GM23248 (cell line): ENCODE measurements around the gene RRP8. TPM values are rescaled to one million over a fixed set of nuclear protein-coding genes. Genes with fewer than 3 reads are reported as not detected.
A peak's percentile ranks its signal among the peaks of the same experiment; 100 is the strongest.

Experiments
- DNase-seq: peaks from one replicate; pipeline ENCODE4 v3.0.0-alpha.2; 2015
- H2AFZ ChIP-seq: fragments of 200-600 bp; sonication (generic); 2 replicates; pipeline ENCODE4 v1.6.1; 2016; ENCODE audit warnings: antibody characterized with exemption
- H3F3A ChIP-seq: fragments of 200-600 bp; sonication (generic); 2 replicates; pipeline ENCODE4 v1.6.1; 2016; ENCODE audit warnings: mild to moderate bottlenecking, antibody characterized with exemption, mixed run types; ENCODE audit not compliant: insufficient read depth
- H3K27ac ChIP-seq: fragments of 200-600 bp; sonication (generic); 2 replicates; pipeline ENCODE4 v1.5.1; 2016; ENCODE audit warnings: mild to moderate bottlenecking
- H3K27me3 ChIP-seq: fragments of 200-600 bp; sonication (generic); replicated peaks from 2 replicates; pipeline ENCODE4 v1.6.1; 2016; ENCODE audit warnings: mild to moderate bottlenecking; ENCODE audit not compliant: insufficient read depth
- H3K36me3 ChIP-seq: fragments of 200-600 bp; sonication (generic); 2 replicates; pipeline ENCODE4 v1.6.1; 2016; ENCODE audit warnings: low read depth, mild to moderate bottlenecking
- H3K4me1 ChIP-seq: fragments of 200-600 bp; sonication (generic); 2 replicates; pipeline ENCODE4 v1.6.1; 2016; ENCODE audit warnings: mild to moderate bottlenecking; ENCODE audit not compliant: insufficient read depth
- H3K4me2 ChIP-seq: fragments of 200-600 bp; sonication (generic); one replicate; pipeline ENCODE4 v1.6.1; 2016; ENCODE audit warnings: mild to moderate bottlenecking; ENCODE audit not compliant: unreplicated experiment
- H3K4me3 ChIP-seq: fragments of 200-600 bp; sonication (generic); 2 replicates; pipeline ENCODE4 v1.5.1; 2016; ENCODE audit warnings: mild to moderate bottlenecking
- H3K79me2 ChIP-seq: fragments of 200-600 bp; sonication (generic); 2 replicates; pipeline ENCODE4 v1.6.1; 2016; ENCODE audit warnings: mild to moderate bottlenecking; ENCODE audit not compliant: insufficient read depth
- H3K9ac ChIP-seq: fragments of 200-600 bp; sonication (generic); 2 replicates; pipeline ENCODE4 v1.6.1; 2016; ENCODE audit warnings: mild to moderate bottlenecking
- H3K9me2 ChIP-seq: fragments of 200-600 bp; sonication (generic); 2 replicates; pipeline ENCODE4 v1.6.1; 2016; ENCODE audit warnings: mixed run types, mild to moderate bottlenecking, moderate library complexity; ENCODE audit not compliant: insufficient read depth
- H3K9me3 ChIP-seq: fragments of 200-600 bp; sonication (generic); one replicate; pipeline ENCODE4 v1.6.1; 2017; ENCODE audit warnings: low read depth
- H4K20me1 ChIP-seq: fragments of 200-600 bp; sonication (generic); 2 replicates; pipeline ENCODE4 v1.6.0; 2016; ENCODE audit not compliant: insufficient read depth
- EZH2 ChIP-seq: fragments of 200-600 bp; sonication (generic); IDR thresholded peaks from 2 replicates; pipeline ENCODE4 v1.6.1; 2018; ENCODE audit warnings: antibody characterized with exemption, mild to moderate bottlenecking; ENCODE audit not compliant: insufficient read depth, poor library complexity, severe bottlenecking
- EZH2phosphoT487 ChIP-seq: fragments of 200-600 bp; sonication (generic); IDR thresholded peaks from 2 replicates; pipeline ENCODE4 v1.6.1; 2018; ENCODE audit warnings: antibody characterized with exemption, moderate library complexity, mild to moderate bottlenecking, low read depth; ENCODE audit not compliant: insufficient read depth
- WGBS, 2 experiments: methylation state at CpG; one replicate each; pipeline ENCODE4 v1.1.6; 2015 to 2017; ENCODE audit warnings: low lambda C conversion rate in 2 of 2, low coverage in 1 of 2; ENCODE audit errors: missing lambda C conversion rate in 2 of 2; 5-methylcytosine and 5-hydroxymethylcytosine counted together
- in situ Hi-C: fragments of 300-500 bp; cut with MboI; formaldehyde crosslinking; loops from 2 replicates; pipeline ENCODE4 v1.15.0; 2020
- polyA plus RNA-seq: library from polyadenylated mRNA; unstranded; fragments of >200 nt; fragmentation: Nextera tagmentation; extraction: Ambion mirVana; gene quantifications from 2 replicates; pipeline ENCODE4 v1.2.1, GENCODE V29; 2016
- total RNA-seq: library from RNA; depleted of rRNA; stranded (reverse); fragments of >200 nt; shearing (Covaris generic); gene quantifications from 2 replicates; pipeline ENCODE4 v1.2.3, GENCODE V29; 2014

The RRP8 gene
- total and polyA plus RNA-seq, 2 experiments from 2014 or later = 8.5 to 24.4 TPM

DNA sequence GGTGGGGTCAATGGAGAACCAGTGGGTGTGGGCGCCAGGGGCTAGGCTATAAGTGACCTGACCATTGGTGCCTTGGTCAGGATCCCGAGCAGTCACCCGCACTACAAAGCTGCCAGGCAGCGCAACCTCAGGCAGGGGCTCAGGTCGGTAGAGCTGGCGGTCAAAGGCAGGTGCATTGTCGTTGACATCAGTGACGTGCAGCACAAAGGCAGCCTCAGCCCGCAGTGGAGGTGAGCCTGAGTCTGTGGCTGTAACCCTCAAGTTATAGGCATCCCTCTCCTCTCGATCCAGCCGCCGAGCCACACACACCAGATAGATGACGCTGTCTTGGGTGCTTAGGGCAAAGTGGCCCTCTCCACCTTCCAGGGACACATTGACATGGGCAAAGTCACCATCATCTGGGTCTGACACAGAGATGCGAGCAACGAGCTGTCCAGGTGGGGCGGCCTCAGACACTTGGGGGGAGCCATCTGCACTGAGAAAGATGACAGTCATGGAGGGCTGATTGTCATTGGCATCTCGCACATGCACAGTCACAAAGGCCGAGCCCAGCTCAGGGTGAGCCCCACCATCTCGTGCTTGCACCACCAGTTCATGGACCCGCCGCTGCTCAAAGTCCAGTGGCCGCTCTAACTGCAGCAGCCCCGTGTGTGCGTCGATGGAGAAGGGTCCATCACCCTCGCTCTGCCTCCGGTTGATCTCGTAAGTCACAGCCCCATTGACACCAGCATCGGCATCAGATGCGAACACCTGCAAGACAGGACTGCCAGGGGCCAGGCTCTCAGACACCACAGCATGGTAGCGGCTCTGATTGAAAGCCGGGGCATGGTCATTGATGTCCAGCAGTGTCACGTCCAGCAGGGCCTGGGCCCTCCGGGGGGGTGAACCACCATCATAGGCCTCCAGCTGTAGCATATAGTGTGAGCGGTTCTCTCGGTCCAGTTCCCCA is 36.9 kb upstream of the RRP8 start:
- no peaks in the 10 kb centered on the region for H4K20me1 ChIP-seq
- no peaks in the 10 kb centered on the region for H3K27me3 ChIP-seq
- H3K4me2 ChIP-seq = no peak overlapping the region
- H3K36me3 ChIP-seq = no peaks in the 10 kb centered on the region
- in situ Hi-C loops = no loop called here
- no peak for DNase-seq
- TF ChIP-seq EZH2 (no peak), EZH2phosphoT487 (no peak)
- peaks cover 17% of the 10 kb centered on the region for H3K4me1 ChIP-seq
- no peak overlapping the region for H3K27ac ChIP-seq
- H3K9me3 ChIP-seq = no peaks in the 10 kb centered on the region
- no peak overlapping the region for H2AFZ ChIP-seq
- 91 to 93% methylated on average over 35 to 36 of the region's 36 CpGs for WGBS, 2 experiments
- H3K79me2 ChIP-seq = no peaks in the 10 kb centered on the region
- no peaks in the 10 kb centered on the region for H3K9me2 ChIP-seq
- H3K9ac ChIP-seq = no peak overlapping the region
- no peak overlapping the region for H3K4me3 ChIP-seq
- H3F3A ChIP-seq = peaks cover 20% of the 10 kb centered on the region

DNA sequence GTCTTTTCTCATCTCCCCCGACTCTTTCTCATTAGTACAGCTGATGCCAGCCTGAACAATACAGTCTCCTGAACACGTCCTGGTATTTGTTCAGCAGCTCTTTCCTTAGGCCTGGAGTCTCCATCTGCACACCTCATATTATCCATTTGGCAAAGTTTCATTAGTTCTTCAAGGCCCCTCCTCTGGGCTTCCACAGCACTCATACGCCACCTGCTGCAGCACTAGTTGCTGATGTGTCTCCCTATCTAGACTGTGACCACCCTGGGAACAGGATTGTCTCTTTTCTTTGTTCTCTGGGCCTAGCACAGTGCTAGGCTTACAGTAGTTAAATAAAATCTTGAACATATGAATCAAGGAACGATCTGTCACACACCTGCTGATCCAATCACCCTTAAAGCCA is 35.0 kb upstream of the RRP8 start:
- no peaks in the 10 kb centered on the region for H3K9me2 ChIP-seq
- no peak overlapping the region for H3K9ac ChIP-seq
- H3K27me3 ChIP-seq = no peaks in the 10 kb centered on the region
- peaks cover 29% of the 10 kb centered on the region for H3F3A ChIP-seq
- WGBS, 2 experiments = 76 to 81% methylated on average over 4 of the region's 4 CpGs
- H2AFZ ChIP-seq = no peak overlapping the region
- no peaks in the 10 kb centered on the region for H3K36me3 ChIP-seq
- in situ Hi-C loops = no loop called here
- H3K27ac ChIP-seq = no peak overlapping the region
- peaks cover 21% of the 10 kb centered on the region for H3K4me1 ChIP-seq
- no peak for DNase-seq
- no peaks in the 10 kb centered on the region for H3K79me2 ChIP-seq
- no peaks in the 10 kb centered on the region for H4K20me1 ChIP-seq
- H3K9me3 ChIP-seq = no peaks in the 10 kb centered on the region
- H3K4me2 ChIP-seq = peak overlapping the region; percentile 15
- TF ChIP-seq EZH2phosphoT487 (no peak), EZH2 (no peak)
- H3K4me3 ChIP-seq = no peak overlapping the region

DNA sequence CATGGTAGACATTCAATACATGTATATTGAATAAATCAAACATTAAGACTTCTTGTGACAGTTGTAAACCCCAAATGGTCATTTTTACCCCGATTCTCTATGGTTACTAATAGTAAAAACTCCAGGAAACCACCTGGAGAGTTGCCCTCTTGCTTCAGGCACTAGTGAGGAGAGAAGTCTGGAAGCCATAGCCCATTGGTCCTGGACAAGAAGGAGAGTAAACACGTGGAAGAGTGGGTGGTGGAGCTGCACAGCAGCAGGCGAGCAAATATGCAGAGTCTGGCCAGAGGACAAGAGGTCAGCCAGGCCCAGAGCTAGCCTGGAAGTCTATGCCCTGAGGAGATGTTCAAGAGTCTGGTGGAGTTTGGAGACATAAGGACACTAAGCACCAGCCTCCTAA is 34.5 kb upstream of the RRP8 start:
- no peak overlapping the region for H3K4me3 ChIP-seq
- H4K20me1 ChIP-seq = no peaks in the 10 kb centered on the region
- H3K4me2 ChIP-seq = peak overlapping the region; percentile 15
- 0 to 2% methylated on average over 3 of the region's 3 CpGs for WGBS, 2 experiments
- TF ChIP-seq EZH2phosphoT487 = no peak
- TF ChIP-seq EZH2 = no peak
- in situ Hi-C loops = no loop called here
- peaks cover 29% of the 10 kb centered on the region for H3F3A ChIP-seq
- H3K9me3 ChIP-seq = no peaks in the 10 kb centered on the region
- H3K79me2 ChIP-seq = no peaks in the 10 kb centered on the region
- no peak overlapping the region for H2AFZ ChIP-seq
- H3K27ac ChIP-seq = no peak overlapping the region
- no peaks in the 10 kb centered on the region for H3K27me3 ChIP-seq
- H3K9ac ChIP-seq = no peak overlapping the region
- peak; percentile 84 for DNase-seq
- no peaks in the 10 kb centered on the region for H3K9me2 ChIP-seq
- H3K4me1 ChIP-seq = peaks cover 21% of the 10 kb centered on the region
- no peaks in the 10 kb centered on the region for H3K36me3 ChIP-seq

DNA sequence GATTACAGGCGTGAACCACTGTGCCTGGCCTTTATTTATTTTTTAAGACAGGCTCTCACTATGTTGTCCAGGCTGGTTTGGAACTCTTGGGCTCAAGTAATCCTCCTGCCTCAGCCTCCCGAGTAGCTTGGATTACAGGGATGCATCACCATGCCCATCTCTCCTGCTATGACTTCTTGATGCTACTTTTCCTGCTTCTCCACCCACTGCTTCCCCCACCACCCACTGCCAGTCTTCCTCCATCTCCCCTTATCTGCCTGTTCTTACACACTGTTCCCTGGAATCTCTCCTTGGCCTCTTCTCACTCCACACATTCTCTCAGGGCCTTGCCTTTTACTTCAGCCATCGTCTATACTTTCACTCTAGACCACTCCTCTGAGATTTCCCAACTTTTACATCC is 33.1 kb upstream of the RRP8 start:
- no peak for TF ChIP-seq EZH2phosphoT487
- no peak for TF ChIP-seq EZH2
- DNase-seq = no peak
- H3K4me3 ChIP-seq = no peak overlapping the region

More for the DNA sequence above, 33.1 kb upstream of the RRP8 start:
- in situ Hi-C loops = no loop called here
- Histone ChIP-seq H2AFZ (no peak overlapping the region), H3F3A (peaks cover 29% of the 10 kb centered on the region), H3K9ac (no peak overlapping the region), H3K27ac (no peak overlapping the region), H3K4me1 (peaks cover 21% of the 10 kb centered on the region), H3K79me2 (no peaks in the 10 kb centered on the region), H3K27me3 (no peaks in the 10 kb centered on the region), H4K20me1 (no peaks in the 10 kb centered on the region), H3K4me2 (no peak overlapping the region), H3K9me2 (no peaks in the 10 kb centered on the region), H3K9me3 (no peaks in the 10 kb centered on the region), H3K36me3 (no peaks in the 10 kb centered on the region)
- 96 to 97% methylated on average over 3 of the region's 3 CpGs for WGBS, 2 experiments
